GM12878 (cell line): ENCODE data around the gene TTYH3. TPM values are rescaled to one million over a fixed set of nuclear protein-coding genes. Genes with fewer than 3 reads are reported as not detected.

Source experiments
- BRCA1 ChIP-seq: IDR thresholded peaks from 2 replicates; pipeline ENCODE4 v1.6.1; 2011; ENCODE audit warnings: low read depth, low read length, improper control_type of control experiment
- CBFB ChIP-seq: IDR thresholded peaks from 2 replicates; pipeline ENCODE4 v1.6.1; 2016; ENCODE audit warnings: antibody characterized with exemption, low read depth
- CBX3 ChIP-seq: fragments of 200-600 bp; sonication (generic); IDR thresholded peaks from 2 replicates; pipeline ENCODE4 v1.6.1; 2016; ENCODE audit warnings: low read depth, borderline replicate concordance
- CREB1 ChIP-seq: IDR thresholded peaks from 2 replicates; pipeline ENCODE4 v1.6.1; 2012; ENCODE audit warnings: low read depth, mild to moderate bottlenecking, inconsistent platforms
- GATAD2B ChIP-seq: fragments of 450-650 bp; conservative IDR thresholded peaks from 2 replicates; pipeline ENCODE4 v1.6.1; 2017; ENCODE audit warnings: low read depth, mild to moderate bottlenecking, moderate library complexity
- NR2C1 ChIP-seq: fragments of 450-650 bp; IDR thresholded peaks from 2 replicates; pipeline ENCODE4 v1.6.1; 2017; ENCODE audit warnings: antibody characterized with exemption, mild to moderate bottlenecking, moderate library complexity
- RB1 ChIP-seq: fragments of 450-650 bp; formaldehyde crosslinking; IDR thresholded peaks from 2 replicates; pipeline ENCODE4 v1.6.1; 2017; ENCODE audit warnings: mild to moderate bottlenecking, borderline replicate concordance
- RCOR1 ChIP-seq: conservative IDR thresholded peaks from 2 replicates; pipeline ENCODE4 v1.6.1; 2012; ENCODE audit warnings: low read depth, low read length, improper control_type of control experiment
- SIX5 ChIP-seq: IDR thresholded peaks from 2 replicates; pipeline ENCODE4 v1.6.1; 2011; ENCODE audit warnings: mild to moderate bottlenecking, low read depth, low read length, moderate library complexity; ENCODE audit not compliant: severe bottlenecking
- SP1 ChIP-seq: IDR thresholded peaks from one replicate; pipeline ENCODE4 v1.6.1; 2011; ENCODE audit warnings: low read depth, low read length
- SPI1 ChIP-seq: IDR thresholded peaks from 2 replicates; pipeline ENCODE4 v1.6.1; 2011; ENCODE audit warnings: low read depth, mild to moderate bottlenecking, low read length, moderate library complexity, borderline replicate concordance; ENCODE audit not compliant: insufficient read depth
- YY1 ChIP-seq: IDR thresholded peaks from 2 replicates; pipeline ENCODE4 v1.6.1; 2011; ENCODE audit warnings: low read depth, mild to moderate bottlenecking, low read length
- polyA plus RNA-seq, 11 experiments: library from polyadenylated mRNA; depleted of rRNA in 4 of 11; unstranded in 6 of 11; stranded (reverse) in 5 of 11; fragments of >200 nt; fragmentation: Nextera tagmentation in 4 of 11; fragmentation: Illumina TruSeq in 1 of 11; extraction: Ambion mirVana in 4 of 11; extraction: Trizol in 1 of 11; gene quantifications; 1 replicate in 1 of 11; 2 replicates in 10 of 11; pipeline versions ENCODE4 v1.2.1 to v1.2.3, GENCODE V29; 2011 to 2016; ENCODE audit warnings: inconsistent platforms in 2 of 11, missing spikeins in 2 of 11, low read depth in 1 of 11
- total RNA-seq, 4 experiments: library from RNA; depleted of rRNA in 3 of 4; stranded (reverse); fragments of >200 nt in 3 of 4; fragmentation: Illumina TruSeq in 1 of 4; extraction: Trizol in 1 of 4; gene quantifications; 2 replicates each; pipeline versions ENCODE4 v1.2.1 to v1.2.3, GENCODE V29; 2013 to 2021
- TF ChIP-seq, protein P1 (sequence below), 3 experiments: IDR thresholded peaks in 2 of 3; conservative IDR thresholded peaks in 1 of 3; 2 replicates each; pipeline ENCODE4 v1.5.1; 2011; ENCODE audit warnings: low read depth in 3 of 3, low read length in 3 of 3, mild to moderate bottlenecking in 3 of 3, control low read depth in 2 of 3, moderate library complexity in 2 of 3, inconsistent platforms in 1 of 3, mixed read lengths in 1 of 3; ENCODE audit not compliant: control insufficient read depth in 2 of 3, insufficient read depth in 1 of 3; ENCODE audit errors: extremely low read depth in 1 of 3
- TF ChIP-seq, protein P2 (sequence below): fragments of 450-650 bp; formaldehyde crosslinking; IDR thresholded peaks from 2 replicates; pipeline ENCODE4 v1.5.0; 2022; ENCODE audit warnings: mild to moderate bottlenecking, missing genetic modification characterization
- TF ChIP-seq, protein P3 (sequence below): fragments of 450-650 bp; formaldehyde crosslinking; IDR thresholded peaks from 2 replicates; pipeline ENCODE4 v1.4.0; 2020; ENCODE audit warnings: mild to moderate bottlenecking, moderate library complexity
- TF ChIP-seq, protein P4 (sequence below): IDR thresholded peaks from 2 replicates; pipeline ENCODE4 v1.6.1; 2011; ENCODE audit warnings: borderline replicate concordance, low read depth, mild to moderate bottlenecking, moderate library complexity, low read length; ENCODE audit not compliant: insufficient read depth, poor library complexity, severe bottlenecking
- TF ChIP-seq, protein P5 (sequence below): IDR thresholded peaks from 2 replicates; pipeline ENCODE4 v1.6.1; 2011; ENCODE audit warnings: mild to moderate bottlenecking, low read depth, low read length, moderate library complexity; ENCODE audit not compliant: insufficient replicate concordance

The TTYH3 gene
- total and polyA plus RNA-seq, 10 of the 15 experiments (the other 5 are each of a cell fraction or from before 2014, with no cell fraction given), result 0.79 to 71.4 (median 10.5) TPM

DNA sequence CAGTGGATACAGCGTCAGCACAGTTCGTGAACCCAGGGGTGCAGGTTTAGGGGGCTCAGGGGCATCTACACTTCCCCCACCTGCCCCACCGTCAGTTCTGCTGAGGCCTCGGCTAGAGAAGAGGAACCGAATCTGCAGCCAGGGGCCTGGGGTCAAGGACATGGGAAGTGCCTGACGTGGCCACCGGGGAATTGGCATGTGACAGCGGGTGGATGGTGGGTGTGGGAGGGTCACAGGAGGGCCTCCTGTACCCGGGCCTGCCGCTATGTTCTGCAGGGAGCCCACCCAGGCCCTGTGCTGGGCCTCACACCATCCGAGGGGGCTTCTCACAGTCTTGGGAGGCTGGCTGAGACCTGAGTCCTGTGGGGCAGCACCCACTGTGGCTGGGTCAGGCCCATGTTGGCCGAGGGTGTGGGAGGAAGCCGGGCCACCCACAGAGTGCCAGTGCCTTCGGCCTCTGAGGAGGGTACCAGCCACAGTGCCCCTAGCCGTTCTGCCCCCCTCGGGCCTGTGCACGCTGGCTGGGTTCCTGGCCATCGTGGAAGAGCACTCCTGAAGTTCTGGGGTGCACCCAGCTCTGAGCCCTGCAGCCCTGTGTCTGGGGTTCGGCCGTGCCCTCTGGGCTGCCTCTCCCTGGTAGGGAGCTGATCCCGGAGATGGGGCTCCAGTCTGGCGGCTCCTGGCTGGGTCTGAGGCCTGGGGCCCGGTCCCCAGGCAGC lies 5.9 kb downstream of the TTYH3 start (continued):
- TF ChIP-seq GATAD2B, result peak; percentile 98
- TF ChIP-seq RCOR1, result no peak
- TF ChIP-seq SPI1, result peak; percentile 94
- TF ChIP-seq CREB1, result 0 out of 2 replicates have a peak, but pooled peaks have one; percentile 22
- TF ChIP-seq, protein P1, sequence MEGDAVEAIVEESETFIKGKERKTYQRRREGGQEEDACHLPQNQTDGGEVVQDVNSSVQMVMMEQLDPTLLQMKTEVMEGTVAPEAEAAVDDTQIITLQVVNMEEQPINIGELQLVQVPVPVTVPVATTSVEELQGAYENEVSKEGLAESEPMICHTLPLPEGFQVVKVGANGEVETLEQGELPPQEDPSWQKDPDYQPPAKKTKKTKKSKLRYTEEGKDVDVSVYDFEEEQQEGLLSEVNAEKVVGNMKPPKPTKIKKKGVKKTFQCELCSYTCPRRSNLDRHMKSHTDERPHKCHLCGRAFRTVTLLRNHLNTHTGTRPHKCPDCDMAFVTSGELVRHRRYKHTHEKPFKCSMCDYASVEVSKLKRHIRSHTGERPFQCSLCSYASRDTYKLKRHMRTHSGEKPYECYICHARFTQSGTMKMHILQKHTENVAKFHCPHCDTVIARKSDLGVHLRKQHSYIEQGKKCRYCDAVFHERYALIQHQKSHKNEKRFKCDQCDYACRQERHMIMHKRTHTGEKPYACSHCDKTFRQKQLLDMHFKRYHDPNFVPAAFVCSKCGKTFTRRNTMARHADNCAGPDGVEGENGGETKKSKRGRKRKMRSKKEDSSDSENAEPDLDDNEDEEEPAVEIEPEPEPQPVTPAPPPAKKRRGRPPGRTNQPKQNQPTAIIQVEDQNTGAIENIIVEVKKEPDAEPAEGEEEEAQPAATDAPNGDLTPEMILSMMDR (IDR thresholded peaks at IDR 0.05 in 2 of 3, conservative IDR thresholded peaks at IDR 0.05 in 1 of 3; ENCODE audit: control insufficient read depth in 2 of 3, extremely low read depth in 1 of 3, insufficient read depth in 1 of 3, low read depth in 3 of 3, low read length in 3 of 3), result no peak
- peak; percentile 60; the same call in 1 of the 2 replicates for TF ChIP-seq NR2C1
- TF ChIP-seq, protein P2, sequence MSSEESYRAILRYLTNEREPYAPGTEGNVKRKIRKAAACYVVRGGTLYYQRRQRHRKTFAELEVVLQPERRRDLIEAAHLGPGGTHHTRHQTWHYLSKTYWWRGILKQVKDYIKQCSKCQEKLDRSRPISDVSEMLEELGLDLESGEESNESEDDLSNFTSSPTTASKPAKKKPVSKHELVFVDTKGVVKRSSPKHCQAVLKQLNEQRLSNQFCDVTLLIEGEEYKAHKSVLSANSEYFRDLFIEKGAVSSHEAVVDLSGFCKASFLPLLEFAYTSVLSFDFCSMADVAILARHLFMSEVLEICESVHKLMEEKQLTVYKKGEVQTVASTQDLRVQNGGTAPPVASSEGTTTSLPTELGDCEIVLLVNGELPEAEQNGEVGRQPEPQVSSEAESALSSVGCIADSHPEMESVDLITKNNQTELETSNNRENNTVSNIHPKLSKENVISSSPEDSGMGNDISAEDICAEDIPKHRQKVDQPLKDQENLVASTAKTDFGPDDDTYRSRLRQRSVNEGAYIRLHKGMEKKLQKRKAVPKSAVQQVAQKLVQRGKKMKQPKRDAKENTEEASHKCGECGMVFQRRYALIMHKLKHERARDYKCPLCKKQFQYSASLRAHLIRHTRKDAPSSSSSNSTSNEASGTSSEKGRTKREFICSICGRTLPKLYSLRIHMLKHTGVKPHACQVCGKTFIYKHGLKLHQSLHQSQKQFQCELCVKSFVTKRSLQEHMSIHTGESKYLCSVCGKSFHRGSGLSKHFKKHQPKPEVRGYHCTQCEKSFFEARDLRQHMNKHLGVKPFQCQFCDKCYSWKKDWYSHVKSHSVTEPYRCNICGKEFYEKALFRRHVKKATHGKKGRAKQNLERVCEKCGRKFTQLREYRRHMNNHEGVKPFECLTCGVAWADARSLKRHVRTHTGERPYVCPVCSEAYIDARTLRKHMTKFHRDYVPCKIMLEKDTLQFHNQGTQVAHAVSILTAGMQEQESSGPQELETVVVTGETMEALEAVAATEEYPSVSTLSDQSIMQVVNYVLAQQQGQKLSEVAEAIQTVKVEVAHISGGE (CRISPR knock-in tag), result no peak
- TF ChIP-seq RB1, result no peak
- TF ChIP-seq SIX5, result no peak
- no peak for TF ChIP-seq YY1
- TF ChIP-seq, protein P3, sequence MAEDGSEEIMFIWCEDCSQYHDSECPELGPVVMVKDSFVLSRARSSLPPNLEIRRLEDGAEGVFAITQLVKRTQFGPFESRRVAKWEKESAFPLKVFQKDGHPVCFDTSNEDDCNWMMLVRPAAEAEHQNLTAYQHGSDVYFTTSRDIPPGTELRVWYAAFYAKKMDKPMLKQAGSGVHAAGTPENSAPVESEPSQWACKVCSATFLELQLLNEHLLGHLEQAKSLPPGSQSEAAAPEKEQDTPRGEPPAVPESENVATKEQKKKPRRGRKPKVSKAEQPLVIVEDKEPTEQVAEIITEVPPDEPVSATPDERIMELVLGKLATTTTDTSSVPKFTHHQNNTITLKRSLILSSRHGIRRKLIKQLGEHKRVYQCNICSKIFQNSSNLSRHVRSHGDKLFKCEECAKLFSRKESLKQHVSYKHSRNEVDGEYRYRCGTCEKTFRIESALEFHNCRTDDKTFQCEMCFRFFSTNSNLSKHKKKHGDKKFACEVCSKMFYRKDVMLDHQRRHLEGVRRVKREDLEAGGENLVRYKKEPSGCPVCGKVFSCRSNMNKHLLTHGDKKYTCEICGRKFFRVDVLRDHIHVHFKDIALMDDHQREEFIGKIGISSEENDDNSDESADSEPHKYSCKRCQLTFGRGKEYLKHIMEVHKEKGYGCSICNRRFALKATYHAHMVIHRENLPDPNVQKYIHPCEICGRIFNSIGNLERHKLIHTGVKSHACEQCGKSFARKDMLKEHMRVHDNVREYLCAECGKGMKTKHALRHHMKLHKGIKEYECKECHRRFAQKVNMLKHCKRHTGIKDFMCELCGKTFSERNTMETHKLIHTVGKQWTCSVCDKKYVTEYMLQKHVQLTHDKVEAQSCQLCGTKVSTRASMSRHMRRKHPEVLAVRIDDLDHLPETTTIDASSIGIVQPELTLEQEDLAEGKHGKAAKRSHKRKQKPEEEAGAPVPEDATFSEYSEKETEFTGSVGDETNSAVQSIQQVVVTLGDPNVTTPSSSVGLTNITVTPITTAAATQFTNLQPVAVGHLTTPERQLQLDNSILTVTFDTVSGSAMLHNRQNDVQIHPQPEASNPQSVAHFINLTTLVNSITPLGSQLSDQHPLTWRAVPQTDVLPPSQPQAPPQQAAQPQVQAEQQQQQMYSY (CRISPR knock-in tag), result no peak
- TF ChIP-seq BRCA1, result no peak
- TF ChIP-seq CBX3, result no peak
- no peak for TF ChIP-seq CBFB
- TF ChIP-seq, protein P4, sequence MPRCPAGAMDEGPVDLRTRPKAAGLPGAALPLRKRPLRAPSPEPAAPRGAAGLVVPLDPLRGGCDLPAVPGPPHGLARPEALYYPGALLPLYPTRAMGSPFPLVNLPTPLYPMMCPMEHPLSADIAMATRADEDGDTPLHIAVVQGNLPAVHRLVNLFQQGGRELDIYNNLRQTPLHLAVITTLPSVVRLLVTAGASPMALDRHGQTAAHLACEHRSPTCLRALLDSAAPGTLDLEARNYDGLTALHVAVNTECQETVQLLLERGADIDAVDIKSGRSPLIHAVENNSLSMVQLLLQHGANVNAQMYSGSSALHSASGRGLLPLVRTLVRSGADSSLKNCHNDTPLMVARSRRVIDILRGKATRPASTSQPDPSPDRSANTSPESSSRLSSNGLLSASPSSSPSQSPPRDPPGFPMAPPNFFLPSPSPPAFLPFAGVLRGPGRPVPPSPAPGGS, result no peak
- TF ChIP-seq SP1, result peak; percentile 28
- TF ChIP-seq, protein P5, sequence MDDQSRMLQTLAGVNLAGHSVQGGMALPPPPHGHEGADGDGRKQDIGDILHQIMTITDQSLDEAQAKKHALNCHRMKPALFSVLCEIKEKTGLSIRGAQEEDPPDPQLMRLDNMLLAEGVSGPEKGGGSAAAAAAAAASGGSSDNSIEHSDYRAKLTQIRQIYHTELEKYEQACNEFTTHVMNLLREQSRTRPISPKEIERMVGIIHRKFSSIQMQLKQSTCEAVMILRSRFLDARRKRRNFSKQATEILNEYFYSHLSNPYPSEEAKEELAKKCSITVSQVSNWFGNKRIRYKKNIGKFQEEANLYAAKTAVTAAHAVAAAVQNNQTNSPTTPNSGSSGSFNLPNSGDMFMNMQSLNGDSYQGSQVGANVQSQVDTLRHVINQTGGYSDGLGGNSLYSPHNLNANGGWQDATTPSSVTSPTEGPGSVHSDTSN, result no peak
